HG03469 (cell line): Measurements from ENCODE around the gene NRXN2.

Experiments used
- ATAC-seq: cut with Tn5 transposase; IDR thresholded peaks from one replicate; pipeline ENCODE4 v1.9.1; 2021; ENCODE audit warnings: mild to moderate bottlenecking, moderate library complexity, moderate number of reproducible peaks; ENCODE audit not compliant: unreplicated experiment

NRXN2 gene

DNA sequence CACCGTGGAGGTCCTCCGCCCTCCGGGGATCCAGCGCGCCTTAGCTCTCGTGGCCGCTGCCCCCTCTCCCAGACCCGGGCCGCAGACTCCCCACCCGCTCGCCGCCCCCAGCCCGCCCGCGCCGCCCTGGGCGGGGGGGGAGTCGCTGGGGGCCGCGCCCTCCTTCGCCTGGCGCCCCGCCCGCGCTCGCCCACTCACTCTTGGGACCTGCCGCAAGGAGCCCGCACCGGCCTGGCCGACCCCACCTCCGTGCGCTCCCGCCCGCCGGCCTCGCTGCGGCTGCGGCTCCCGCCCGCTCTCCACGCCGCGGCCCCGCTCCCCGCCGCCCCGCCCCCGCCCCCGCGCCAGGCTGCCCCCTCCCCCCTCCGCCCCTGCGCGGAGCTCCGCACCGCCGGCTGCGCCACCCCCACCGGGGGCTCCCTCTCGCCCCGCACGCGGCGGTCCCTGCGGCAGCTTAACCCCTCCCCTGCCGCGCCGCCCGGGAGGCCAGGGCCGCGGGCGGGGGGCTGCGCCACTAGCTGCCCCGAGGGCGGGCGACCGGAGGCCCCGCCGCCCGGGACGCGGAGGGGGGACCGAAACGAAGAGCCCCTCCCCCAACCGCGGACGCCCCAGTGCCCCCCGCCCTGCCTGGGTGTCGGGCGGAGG, 21.7 kb upstream of the NRXN2 start:
- ATAC-seq: no peak

DNA sequence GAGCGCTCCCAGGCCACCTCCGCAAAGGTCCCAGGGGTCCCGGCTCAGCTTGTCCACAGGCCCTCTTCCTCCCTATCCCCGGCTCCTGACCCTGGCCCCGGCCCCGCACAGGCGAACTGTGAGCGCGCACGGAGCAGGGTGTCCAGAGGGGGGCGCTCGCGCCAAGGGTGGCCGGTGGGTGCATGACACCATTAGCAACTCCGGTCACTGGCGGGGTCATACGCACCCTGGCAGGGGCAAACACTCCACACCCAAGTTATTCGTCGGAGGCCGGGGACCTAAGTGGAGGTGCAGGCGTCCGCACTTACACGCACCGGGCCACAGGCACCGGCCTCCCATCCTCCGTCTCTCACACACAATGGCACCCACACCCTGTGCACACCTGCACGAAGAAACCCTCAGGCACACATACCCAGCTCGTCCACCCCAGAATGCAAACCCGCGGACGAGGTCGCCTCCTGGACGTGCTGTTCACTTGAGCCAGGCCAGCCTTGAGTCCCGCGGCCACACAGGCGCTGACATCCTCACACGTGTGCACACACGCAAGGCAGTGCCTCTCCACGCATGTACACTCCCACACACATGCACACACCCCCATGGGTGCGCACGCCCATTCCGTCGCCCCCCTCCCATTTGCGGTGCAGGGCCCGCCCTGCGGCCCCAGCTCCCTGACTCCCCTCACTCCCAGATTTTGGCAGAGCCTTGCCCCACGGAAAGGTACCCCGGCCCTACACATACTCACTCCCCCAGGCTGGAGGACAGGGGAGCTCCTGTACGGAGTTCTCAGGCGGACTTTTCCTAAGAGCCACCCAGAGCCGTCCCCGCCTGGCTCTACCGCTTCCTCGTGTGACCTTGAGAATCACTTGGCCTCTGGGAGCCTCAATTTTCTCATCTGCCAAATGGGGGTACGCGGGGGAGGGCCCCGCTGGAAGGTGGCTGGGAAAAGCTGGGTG, 20.9 kb upstream of the NRXN2 start, which contains the start of gene RASGRP2:
TSS of gene RASGRP2 (minus strand) at position 552 of the 953 bp plus-strand sequence. CDS start 1,276 bp downstream, outside the sequence.
- no peak for ATAC-seq

DNA sequence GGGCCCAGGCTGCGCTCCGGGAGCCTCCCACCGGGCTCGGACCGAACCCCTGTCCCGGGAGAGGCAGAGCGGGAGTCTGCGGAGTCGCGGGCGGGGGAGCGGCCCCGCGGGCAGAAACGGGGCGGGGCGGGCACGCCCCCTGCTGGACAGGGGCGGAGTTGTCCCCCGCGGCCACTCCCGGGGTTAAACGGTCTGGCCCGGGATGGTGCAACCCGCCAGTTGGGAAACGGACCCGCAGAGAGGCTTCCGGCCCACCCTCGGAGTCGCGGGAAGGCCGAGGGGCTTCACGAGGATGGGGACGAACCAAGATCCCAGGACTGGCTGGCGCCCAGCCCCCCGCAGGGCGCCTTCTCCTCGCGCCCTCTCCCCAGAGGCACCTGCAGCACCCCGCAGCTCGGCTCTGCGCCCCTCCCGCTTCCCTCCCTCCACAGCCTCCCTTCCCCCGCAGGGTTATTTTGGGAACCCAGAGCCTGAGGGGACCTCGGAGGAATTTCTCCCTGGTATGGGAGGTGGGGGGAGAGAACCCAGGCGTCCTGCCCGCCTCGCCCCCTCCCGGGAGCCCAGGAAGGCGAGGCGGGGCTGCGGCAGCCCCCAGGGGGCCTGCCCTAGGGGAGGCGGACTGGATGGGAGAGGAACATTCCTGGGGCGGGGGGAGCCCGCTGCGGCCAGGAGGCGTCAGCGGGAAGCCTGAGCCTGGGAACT, 20.0 kb upstream of the NRXN2 start:
- no peak for ATAC-seq

DNA sequence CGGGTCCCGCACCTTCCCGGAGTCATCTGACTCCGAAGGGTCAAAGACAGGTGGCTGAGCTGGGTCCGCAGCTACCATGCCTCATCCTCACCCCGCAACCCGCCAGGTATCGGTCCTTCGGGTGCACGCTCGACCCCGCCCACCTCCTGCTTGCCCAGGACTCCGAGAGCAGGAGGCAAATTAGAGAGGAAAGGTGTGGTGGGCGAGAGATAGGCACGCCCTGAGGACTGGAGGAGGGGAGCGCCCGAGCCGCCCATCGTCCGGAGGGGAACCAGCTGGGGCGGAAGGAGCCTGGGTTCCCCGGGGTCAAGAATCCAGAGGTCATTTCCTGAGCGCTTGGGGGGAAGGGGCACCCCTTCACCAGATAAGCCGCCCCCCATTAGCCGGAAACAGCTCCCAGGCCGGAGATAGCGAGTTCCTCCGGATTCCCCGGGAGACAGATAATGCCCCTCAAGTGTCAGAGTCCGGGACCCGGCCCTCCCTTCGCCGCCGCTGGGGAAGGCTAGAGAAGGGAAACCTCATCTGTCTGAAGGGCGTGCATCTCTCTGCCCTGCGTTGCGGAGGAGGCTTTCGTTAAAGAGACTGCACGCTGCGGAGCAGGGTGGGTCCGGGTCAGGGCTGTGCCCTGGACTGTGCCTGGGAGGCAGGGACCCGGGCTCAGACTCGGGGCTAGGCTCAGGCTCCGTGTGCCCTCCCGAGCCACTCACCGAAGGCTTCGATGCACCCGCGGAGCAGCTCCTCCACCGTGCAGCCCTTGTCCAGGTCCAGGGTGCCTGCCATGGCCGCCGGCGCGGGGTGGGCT, 19.3 kb upstream of the NRXN2 start:
- ATAC-seq: no peak

DNA sequence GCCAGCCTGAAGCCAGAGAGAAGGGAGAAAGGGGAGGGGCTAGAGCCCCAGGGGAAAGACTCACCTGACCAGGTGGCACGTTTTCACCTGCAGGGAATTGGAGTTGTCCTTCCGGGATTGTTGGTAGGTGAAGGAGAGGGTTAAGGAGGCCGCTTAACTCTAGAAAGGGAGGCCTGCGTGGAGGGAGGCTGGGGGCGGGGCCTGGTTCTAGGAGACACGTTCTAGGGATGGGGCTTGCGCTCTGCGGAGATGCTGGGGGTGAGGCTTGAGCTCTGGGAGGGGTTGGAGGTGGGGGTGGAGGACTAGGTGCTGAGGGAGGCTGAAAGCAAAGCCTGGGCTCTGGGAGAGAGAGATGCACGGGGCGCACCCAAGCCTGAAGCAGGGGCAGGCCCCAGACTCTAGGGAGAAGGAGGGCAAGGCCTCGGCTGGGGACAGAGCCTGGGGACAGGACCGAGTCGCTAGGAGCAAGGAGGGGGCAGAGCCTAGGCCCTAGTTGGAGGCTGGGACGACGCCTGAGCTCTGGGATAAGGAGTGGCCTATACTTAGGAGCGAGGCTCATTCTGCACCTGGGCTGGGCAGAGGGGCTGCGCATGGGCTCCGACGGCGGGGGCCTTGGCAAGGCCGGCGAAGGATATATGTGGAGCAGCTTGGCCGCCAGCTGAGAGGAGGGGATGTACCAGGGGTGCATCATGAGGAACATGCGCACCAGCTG, 18.5 kb upstream of the NRXN2 start:
- ATAC-seq: no peak

DNA sequence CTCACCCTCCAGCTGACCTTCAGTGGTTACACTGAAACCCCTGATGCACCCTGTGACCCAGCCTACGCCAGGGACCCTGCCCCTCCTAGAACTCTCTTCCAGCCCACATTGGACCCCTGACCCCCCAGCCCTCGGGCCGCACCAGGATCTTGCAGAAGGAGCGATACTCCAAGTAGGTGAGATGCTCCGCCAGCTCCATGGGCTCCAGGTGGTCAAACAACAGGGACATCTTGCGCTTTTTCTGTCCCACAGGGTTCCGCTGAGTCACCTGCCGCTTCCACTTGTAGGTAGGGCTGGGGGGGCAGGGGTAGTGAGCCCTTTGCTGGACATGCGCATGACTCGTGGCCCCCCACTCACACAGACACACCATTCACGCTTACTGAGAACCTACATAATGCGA, 16.9 kb upstream of the NRXN2 start:
- ATAC-seq: no peak

DNA sequence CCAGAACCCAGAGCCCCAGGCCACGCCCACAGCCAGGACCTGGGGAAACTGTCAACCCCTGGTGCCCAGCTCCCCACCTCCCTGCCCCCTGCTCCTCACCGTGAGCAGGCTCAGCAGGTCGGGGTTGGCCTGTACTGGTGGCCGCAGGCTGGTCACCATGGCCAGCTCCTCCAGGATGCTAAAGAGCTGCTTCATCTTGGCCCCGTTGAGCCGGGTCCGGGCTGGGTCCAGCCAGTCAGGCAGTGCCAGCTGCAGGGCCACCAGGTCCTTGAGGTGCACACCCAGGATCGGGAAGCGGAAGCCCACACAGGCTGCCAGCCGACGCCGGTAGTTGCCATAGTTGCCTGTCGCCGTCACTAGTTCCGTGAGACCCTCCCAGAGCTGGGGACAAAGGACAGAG, 13.7 kb upstream of the NRXN2 start:
- ATAC-seq: no peak

DNA sequence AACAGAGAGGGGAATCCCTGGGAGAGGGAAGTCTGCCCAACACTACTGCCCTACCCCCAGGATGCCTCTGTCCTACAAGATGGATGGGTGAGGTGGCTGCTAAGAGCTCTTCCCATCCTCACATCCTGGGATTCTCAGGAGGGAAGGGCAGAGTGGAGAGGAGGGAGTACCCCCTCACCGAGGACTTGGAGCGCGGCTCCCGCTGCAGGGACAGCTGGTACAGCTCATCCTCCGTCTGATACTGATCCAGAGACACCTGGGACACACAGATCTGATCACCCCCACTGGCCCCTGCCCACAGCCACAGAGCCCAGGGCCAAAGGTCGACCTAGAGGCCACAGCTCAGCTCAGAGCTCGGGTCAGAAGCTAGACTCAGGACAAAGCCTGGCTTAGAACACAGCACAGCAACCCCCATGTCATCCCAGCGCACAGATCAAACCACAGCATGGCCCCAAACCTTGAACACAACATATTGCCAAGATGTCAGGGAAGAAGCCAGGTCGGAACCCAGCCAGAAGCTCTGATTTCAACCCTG, 12.8 kb upstream of the NRXN2 start:
- no peak for ATAC-seq

DNA sequence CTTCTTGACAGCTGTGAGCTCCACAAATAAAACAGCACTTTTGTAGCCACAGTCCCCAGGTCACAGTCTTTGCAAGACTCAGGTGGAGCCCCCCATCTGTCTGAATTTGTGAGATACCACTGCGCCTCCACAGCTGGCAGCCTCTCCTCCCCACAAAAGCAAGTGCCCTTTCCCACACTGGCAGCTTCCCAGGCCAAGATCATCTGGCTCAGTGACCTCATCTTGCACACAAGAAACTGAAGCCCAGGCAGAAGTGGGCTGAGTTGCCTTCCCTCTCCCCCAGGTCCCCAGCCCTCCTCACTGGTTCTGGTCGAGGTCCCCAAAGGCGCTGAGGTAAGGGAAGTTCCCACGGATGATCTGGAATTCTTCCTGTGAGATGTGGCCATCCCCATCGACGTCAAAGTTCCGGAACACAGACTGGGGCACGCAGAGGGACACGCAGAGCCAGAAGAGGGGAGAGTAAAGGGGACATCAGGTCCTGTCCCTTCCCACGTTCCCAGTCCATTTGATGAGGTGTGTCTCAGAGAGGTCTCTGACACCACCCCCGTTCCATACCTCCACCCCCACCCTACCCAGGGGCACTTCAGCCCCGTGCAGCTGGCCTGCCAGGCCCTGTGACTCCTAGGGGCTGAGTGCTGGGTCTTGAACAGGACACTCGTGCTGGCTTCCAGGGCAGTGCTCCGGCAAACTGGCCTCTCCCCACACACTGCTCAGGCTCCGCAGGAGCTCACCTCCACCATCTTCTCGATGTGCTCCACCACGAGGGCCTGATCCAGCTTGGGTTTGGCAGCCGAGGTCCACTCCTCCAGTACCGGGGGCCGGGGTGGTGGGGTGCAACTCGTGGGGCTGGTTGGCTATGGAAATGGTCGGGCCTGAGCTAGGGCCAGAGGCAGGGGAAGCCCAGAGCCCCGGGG, 12.1 kb upstream of the NRXN2 start:
- no peak for ATAC-seq

DNA sequence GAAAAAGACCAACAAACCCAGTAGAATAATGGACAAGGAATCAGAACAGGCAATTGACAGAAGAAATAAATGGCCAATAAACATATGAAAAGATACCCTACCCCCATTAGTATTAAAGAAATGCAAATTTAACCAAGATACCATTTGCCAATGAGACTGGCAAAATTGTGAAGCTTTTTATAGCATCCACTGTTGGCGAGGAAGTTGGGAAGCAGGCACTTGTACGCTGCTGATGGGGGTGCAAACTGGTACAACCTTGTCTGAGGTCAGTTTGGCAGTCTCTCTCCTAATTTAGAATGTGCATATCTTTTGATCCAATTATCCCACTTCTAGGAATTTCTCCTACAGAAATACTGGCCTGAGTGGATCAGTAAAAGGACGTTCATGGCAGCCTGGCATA, 8.6 kb upstream of the NRXN2 start:
- ATAC-seq: no peak

DNA sequence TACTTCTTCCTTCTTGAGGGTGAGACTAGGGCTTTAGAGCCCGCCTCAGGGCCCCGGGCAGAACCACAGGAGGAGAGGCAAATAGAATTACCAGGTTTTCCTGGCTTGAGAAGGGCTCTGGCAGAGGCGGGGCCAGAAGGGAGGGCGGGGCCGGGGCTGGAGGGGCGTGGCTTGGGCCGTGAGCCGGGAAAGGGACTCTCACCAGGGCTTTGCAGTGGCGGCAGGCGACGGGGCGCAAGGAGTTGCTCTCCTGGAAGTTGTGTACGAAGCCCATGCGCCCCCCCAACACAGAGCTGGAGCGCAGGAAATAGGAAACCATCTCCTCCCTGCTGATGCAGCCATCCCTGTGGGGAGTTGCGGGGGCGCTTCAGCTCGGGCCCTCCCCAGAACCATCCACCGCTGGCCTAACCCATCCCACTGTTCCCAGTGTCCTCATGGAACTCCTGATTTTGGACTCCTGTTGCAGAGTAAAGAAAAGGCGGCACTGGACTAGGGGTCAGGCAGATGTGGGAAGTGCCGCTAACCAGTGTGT, 6.9 kb upstream of the NRXN2 start:
- ATAC-seq: no peak

DNA sequence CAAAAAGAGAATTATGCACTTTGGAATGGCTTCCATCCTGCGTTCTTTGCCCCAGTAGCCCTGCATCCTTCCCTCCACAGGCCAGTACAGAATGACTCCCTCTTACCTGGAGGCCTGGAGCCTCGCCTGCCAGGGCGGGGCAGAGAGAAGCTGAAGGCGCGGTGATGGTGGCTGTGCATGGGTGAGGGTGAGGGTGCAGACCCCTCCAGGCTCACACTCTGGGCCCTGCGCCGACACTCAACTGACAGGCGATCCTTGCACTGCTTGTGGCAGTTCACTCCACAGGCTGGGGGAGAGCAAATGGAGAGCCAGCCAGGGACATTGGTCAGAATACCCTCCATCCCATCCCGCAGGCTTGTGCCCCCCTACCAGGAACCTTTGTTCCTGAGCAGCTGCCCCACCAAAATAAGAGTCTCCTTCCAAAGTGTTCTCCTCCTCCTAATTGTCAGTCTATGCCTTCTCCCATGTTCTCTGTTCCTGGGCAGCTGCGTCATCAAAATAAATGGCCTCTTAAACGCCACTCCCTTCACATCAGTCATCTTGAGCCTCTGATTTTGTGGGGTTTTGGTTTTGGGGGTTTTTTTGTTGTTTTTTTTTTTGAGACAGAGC, 5.9 kb upstream of the NRXN2 start:
- no peak for ATAC-seq

DNA sequence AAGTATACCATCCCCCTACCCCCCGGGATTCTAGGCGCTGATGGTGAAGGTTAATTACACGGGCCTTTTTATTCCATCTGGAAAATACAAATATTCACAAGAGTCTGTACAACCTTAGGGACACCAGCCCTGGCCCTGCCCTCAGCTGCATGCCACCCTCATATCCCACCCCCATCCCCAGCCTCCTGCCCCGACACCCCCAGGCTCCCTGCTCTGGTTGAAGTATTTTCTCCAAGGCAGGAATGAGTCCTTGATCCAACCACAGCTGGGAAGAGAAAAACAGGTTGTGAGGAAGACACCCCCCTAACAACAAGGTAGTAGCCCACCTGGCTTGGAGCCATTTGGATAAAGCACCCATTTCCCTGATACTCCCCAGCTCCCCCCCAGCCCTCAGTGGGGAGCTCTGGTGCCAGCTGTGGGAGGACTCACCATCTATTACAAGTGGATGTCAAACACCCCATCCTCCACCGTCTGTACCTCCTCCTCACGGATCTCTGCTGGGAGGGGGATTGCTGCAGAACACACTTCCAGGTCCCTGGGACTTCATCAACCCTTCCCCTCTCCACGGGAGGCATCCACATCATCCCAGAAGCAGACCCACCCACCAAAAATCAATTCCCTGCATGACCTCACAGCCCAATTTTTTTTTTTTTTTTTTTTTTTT, 4.0 kb upstream of the NRXN2 start:
- no peak for ATAC-seq

DNA sequence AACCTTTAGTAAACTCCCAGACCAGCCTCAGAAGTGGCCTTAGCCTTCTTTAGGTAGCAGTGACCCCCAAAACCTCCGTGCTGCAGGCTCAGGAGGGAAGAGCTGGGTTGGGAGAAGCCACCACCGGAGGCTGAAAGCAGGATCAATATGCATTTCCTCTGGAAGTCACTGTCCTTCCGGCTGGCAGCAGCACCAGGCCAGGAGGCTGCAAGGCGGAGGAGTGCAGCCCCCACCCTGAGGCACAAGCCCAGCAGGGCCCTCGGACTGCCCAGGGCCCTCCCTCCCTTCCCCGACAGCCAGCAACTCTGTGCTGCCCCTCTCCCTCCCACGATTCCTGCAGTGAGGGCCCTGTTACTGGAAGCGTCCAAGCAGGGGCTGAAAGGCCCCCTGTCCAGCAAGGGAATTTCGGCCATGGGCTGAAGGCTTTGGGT, 3.2 kb upstream of the NRXN2 start:
- ATAC-seq: no peak

DNA sequence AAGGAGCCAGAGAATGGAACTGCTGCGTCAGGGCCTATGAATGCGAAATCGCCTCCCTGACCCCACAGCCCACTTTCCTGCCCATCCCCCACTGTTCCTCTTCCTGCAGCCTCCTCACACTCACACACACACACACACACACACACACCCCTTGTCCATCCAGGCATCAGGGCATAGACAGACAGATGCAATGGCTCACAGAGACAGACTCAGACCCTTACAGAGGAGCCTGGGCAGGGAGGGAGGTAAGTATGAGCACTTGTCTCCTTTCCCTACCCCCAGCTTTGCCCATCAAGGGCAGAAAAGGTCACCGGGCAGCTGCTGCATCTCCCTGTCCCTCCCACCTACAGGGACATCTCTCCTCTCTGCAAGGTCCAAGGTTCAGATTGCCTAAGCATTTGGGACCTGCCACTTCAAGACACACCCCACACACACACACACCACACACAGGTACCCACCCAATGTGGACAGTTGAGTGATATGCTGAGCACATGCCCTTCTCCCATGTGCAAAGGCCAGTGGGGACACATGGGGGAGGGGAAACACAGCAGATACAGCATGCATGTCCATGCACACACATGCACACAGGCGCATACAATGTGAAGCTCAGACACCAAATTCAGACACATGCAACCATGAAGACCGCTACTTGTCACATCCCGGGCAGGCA, 2.0 kb upstream of the NRXN2 start:
- no peak for ATAC-seq

DNA sequence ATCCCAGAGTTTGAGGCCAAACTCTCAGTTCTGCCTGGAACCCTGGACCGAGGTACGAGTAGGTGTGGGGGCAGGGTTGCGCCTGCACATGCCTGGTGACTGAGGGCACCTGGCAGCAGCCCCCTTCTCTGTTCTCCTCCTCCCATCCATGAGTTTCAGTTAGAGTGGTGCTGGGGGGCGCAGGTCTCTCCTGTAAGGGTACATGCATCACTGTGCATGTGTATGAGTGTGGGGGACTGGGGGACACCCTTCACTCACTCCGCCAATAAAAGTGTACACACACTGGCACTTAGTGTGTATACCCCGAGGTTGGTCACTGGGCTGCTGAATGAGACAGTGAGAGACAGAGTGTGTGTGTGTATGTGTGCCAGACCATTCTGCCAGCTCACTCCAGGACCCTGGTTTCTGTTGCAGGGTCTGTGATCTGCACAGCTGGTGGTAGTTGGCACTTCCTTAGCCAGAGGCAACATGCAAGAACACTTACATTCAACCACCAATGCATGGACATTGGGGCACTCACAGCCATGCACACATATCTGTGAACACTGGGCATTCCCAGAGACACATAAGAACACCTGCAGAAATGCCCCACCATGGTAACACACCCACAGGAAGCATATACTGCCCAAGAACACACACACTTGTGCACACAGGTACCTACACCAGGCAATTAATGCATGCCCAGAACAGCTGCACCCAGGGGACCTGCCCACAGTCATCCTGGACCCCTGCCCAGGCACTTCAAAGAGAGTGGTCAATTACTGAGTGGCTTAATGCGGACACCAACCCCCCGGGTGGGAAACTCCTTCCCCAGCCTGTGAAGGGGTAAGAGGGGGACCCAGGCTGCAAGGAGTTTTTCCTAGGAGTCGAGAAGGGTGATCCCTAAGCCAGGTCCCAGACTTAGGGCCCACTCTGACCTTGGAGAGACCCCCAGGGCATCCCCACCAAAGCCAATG, 1.2 kb upstream of the NRXN2 start:
- no peak for ATAC-seq
